Measurements from ENCODE around the gene SHISA4.

DNA sequence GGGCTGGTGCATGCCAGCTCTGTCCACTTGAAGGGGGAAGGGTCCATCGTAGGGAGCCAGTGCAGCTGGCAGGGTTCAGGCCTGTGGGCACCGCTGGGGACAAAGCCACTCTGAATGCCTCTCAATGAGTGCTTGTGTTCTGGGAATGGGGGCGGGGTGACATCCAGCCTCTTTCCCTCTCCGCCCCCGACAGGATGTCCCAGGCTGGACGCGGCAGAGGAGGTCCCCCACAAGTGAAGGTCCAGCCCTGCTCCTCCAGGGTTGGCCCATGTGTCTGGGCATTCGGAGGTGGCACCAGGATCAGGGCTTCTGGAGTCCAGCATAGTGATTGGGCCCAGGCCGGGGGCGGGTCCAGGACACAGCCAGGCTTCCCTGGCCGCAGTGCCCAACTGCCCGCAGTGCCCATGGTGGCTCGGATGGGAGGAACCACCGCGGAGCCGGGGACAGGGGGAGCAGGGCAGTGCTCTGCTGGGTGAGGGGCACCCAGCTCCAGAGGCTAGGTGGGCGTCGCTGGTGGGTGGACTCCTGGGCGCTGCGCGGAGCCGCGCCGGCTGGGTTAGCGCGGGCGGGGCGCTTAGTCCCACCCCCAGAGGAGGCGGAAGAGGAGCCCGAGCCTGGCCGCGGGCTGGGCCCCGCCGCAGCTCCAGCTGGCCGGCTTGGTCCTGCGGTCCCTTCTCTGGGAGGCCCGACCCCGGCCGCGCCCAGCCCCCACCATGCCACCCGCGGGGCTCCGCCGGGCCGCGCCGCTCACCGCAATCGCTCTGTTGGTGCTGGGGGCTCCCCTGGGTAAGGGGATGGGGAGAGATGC, at the start of gene SHISA4:
- no peak for TF ChIP-seq CTCF (tag by site-specific recombination; IDR thresholded peaks at IDR 0.05)
- TF ChIP-seq ZNF677 (tag by site-specific recombination; IDR thresholded peaks at IDR 0.05): no peak
- TF ChIP-seq BCL11A (tag by site-specific recombination; IDR thresholded peaks at IDR 0.05; ENCODE audit: low read depth): no peak

All from HEK293 (cell line).